Natural killer cell (primary cell): Measurements from ENCODE around the gene DHX58. TPM values are rescaled to one million over a fixed set of nuclear protein-coding genes. Genes with fewer than 3 reads are reported as not detected.

Experiments used
- ATAC-seq, 3 donors: fragments of 150-1000 bp in 2 of 3; fragments of 200-7000 bp in 1 of 3; cut with Tn5 transposase; 1 replicate in 1 of 3; 2 replicates in 2 of 3; pipeline ENCODE4 v1.10.0; 2021; ENCODE audit warnings: mild to moderate bottlenecking in 2 of 3, moderate library complexity in 2 of 3
- DNase-seq, 2 donors: peaks; one replicate each; pipeline versions ENCODE4 v3.0.0 to v3.0.0-alpha.2; 2013 to 2021; ENCODE audit warnings: mixed read lengths in 1 of 2
- H3K27ac ChIP-seq: one replicate; pipeline ENCODE4 v1.5.1; 2013; ENCODE audit warnings: mild to moderate bottlenecking, low read length
- H3K27me3 ChIP-seq: one replicate; pipeline ENCODE4 v1.6.1; 2013; ENCODE audit warnings: low read length; ENCODE audit not compliant: control insufficient read depth, insufficient read depth
- H3K36me3 ChIP-seq: one replicate; pipeline ENCODE4 v1.6.1; 2013; ENCODE audit warnings: low read length; ENCODE audit not compliant: control insufficient read depth, insufficient read depth
- H3K4me1 ChIP-seq: one replicate; pipeline ENCODE4 v1.6.1; 2013; ENCODE audit warnings: low read length; ENCODE audit not compliant: control insufficient read depth, insufficient read depth
- H3K4me3 ChIP-seq: one replicate; pipeline ENCODE4 v1.5.1; 2013; ENCODE audit warnings: low read length
- H3K9me3 ChIP-seq: one replicate; pipeline ENCODE4 v1.6.1; 2013; ENCODE audit warnings: low read length; ENCODE audit not compliant: control insufficient read depth, insufficient read depth
- H3K27ac Mint-ChIP-seq, 2 donors: one replicate each; pipeline ENCODE4 v1.8.0; 2022; ENCODE audit warnings: mild to moderate bottlenecking in 2 of 2, mixed read lengths in 2 of 2, moderate library complexity in 1 of 2
- H3K27me3 Mint-ChIP-seq, 2 donors: one replicate each; pipeline ENCODE4 v1.8.0; 2022; ENCODE audit warnings: low read depth in 2 of 2, mixed read lengths in 2 of 2
- H3K36me3 Mint-ChIP-seq: one replicate; pipeline ENCODE4 v1.8.0; 2022; ENCODE audit warnings: mixed read lengths
- H3K4me1 Mint-ChIP-seq, 2 donors: one replicate each; pipeline ENCODE4 v1.8.0; 2022; ENCODE audit warnings: mixed read lengths in 2 of 2
- H3K4me3 Mint-ChIP-seq: one replicate; pipeline ENCODE4 v1.8.0; 2022; ENCODE audit warnings: mild to moderate bottlenecking, moderate library complexity, mixed read lengths
- H3K9me3 Mint-ChIP-seq, 2 donors: one replicate each; pipeline ENCODE4 v1.8.0; 2022; ENCODE audit warnings: mixed read lengths in 2 of 2
- CTCF ChIP-seq: fragments of 200-600 bp; IDR thresholded peaks from one replicate; pipeline ENCODE4 v1.8.0; 2022; ENCODE audit warnings: antibody characterized with exemption
- WGBS: methylation state at CpG from one replicate; pipeline ENCODE4 v1.1.7; 2013; ENCODE audit warnings: missing lambda C conversion rate; ENCODE audit not compliant: insufficient coverage; 5-methylcytosine and 5-hydroxymethylcytosine counted together
- intact Hi-C: fragments of 100-400 bp; cut with micrococcal nuclease; formaldehyde crosslinking; loops from one replicate; pipeline ENCODE4 v1.14.2; 2022
- total RNA-seq, 4 donors: library from RNA; stranded (reverse); fragments of 120-200 nt in 1 of 4; gene quantifications; one replicate each; pipeline versions ENCODE4 v1.2.3 to v1.2.4, GENCODE V29; 2013 to 2022

The DHX58 gene
- total RNA-seq, 3 donors from 2014 or later (not counting 1 experiment from before 2014, with no cell fraction given) = 22.0 to 29.0 (median 24.5) TPM

- Mint-ChIP-seq H3K9me3 (no peaks in the 10 kb centered on the region), H3K27ac (no peak overlapping the region), H3K4me3 (no peak overlapping the region), H3K36me3 (no peaks in the 10 kb centered on the region), H3K27me3 (peaks cover 4 to 6% of the 10 kb centered on the region in 2 donors), H3K4me1 (peaks cover 5 to 12% of the 10 kb centered on the region in 2 donors)
- Histone ChIP-seq H3K9me3 (no peaks in the 10 kb centered on the region), H3K27ac (no peak overlapping the region), H3K4me3 (no peak overlapping the region), H3K4me1 (peaks cover 10% of the 10 kb centered on the region), H3K36me3 (no peaks in the 10 kb centered on the region), H3K27me3 (no peaks in the 10 kb centered on the region)
- no peak for TF ChIP-seq CTCF
- ATAC-seq (no peak), DNase-seq (no peak)
- intact Hi-C loops = no loop called here
- WGBS = 90% methylated on average over 14 of the region's 14 CpGs
These were observed 49.8 kb downstream of the DHX58 start for GRCh38 chr17:42062681-42063080.

- Mint-ChIP-seq H3K4me1 (peaks cover 5 to 12% of the 10 kb centered on the region in 2 donors), H3K9me3 (no peaks in the 10 kb centered on the region), H3K27ac (no peak overlapping the region), H3K36me3 (no peaks in the 10 kb centered on the region), H3K27me3 (peaks cover 4 to 6% of the 10 kb centered on the region in 2 donors), H3K4me3 (no peak overlapping the region)
- 62% methylated on average over 5 of the region's 5 CpGs for WGBS
- Histone ChIP-seq H3K27ac (no peak overlapping the region), H3K27me3 (no peaks in the 10 kb centered on the region), H3K36me3 (no peaks in the 10 kb centered on the region), H3K4me1 (peaks cover 10% of the 10 kb centered on the region), H3K9me3 (no peaks in the 10 kb centered on the region), H3K4me3 (no peak overlapping the region)
- intact Hi-C loops = no loop called here
- ATAC-seq (no peak), DNase-seq (no peak)
- TF ChIP-seq CTCF = no peak
These were observed 50.6 kb downstream of the DHX58 start for GRCh38 chr17:42061646-42062487.

GRCh38 chr17:42060231-42060630, 52.3 kb downstream of the DHX58 start:
- Histone ChIP-seq H3K9me3 (no peaks in the 10 kb centered on the region), H3K27me3 (no peaks in the 10 kb centered on the region), H3K4me1 (peaks cover 10% of the 10 kb centered on the region), H3K4me3 (no peak overlapping the region), H3K36me3 (no peaks in the 10 kb centered on the region), H3K27ac (no peak overlapping the region)
- H3K4me3 Mint-ChIP-seq = no peak overlapping the region
- no peaks in the 10 kb centered on the region for H3K9me3 Mint-ChIP-seq
- no peak for ATAC-seq
- no peak for TF ChIP-seq CTCF
- no peaks in the 10 kb centered on the region for H3K36me3 Mint-ChIP-seq
- 86% methylated on average over 4 of the region's 4 CpGs for WGBS
- no peak for DNase-seq
- no peak overlapping the region for H3K27ac Mint-ChIP-seq
- intact Hi-C loops = no loop called here
- H3K4me1 Mint-ChIP-seq = peaks cover 5 to 12% of the 10 kb centered on the region in 2 donors
- peaks cover 4 to 6% of the 10 kb centered on the region in 2 donors for H3K27me3 Mint-ChIP-seq
